ENCODE results near the gene HSPA4. TPM values are rescaled to one million over a fixed set of nuclear protein-coding genes. Genes with fewer than 3 reads are reported as not detected.

The HSPA4 gene
- total and polyA plus RNA-seq, 9 donors: 18.8 to 86.3 (median 61.1) TPM

DNA sequence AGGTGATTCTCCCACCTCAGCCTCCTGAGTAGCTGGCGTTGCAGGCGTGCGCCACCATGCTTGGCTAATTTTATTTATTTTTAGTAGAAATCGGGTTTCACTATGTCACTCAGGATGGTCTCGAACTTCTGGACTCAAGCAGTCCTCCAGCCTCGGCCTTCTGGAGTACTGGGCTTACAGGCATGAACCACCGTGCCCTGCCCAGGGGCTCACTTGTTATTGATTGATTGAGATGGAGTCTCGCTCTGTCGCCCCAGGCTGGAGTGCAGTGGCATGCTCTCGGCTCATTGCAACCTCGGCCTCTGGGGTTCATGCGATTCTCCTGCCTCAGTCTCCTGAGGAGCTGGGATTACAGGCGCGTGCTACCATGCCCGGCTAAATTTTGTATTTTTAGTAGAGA, 1.6 kb downstream of the HSPA4 start:
- H3K4me1 ChIP-seq (ENCODE audit: insufficient read depth): peaks cover 4% of the 10 kb centered on the region
- no peak overlapping the region for H3K4me3 ChIP-seq
- H3K27me3 ChIP-seq: no peaks in the 10 kb centered on the region
- H3K36me3 ChIP-seq: no peaks in the 10 kb centered on the region
- no peak overlapping the region for H3K27ac ChIP-seq
- WGBS, 3 donors: 86 to 92% (median 88%) methylated on average over 15 of the region's 15 CpGs
- no peaks in the 10 kb centered on the region for H3K9me3 ChIP-seq
- TF ChIP-seq, protein P1, sequence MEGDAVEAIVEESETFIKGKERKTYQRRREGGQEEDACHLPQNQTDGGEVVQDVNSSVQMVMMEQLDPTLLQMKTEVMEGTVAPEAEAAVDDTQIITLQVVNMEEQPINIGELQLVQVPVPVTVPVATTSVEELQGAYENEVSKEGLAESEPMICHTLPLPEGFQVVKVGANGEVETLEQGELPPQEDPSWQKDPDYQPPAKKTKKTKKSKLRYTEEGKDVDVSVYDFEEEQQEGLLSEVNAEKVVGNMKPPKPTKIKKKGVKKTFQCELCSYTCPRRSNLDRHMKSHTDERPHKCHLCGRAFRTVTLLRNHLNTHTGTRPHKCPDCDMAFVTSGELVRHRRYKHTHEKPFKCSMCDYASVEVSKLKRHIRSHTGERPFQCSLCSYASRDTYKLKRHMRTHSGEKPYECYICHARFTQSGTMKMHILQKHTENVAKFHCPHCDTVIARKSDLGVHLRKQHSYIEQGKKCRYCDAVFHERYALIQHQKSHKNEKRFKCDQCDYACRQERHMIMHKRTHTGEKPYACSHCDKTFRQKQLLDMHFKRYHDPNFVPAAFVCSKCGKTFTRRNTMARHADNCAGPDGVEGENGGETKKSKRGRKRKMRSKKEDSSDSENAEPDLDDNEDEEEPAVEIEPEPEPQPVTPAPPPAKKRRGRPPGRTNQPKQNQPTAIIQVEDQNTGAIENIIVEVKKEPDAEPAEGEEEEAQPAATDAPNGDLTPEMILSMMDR (IDR thresholded peaks at IDR 0.05): no peak
- TF ChIP-seq EP300 (IDR thresholded peaks at IDR 0.05) (no peak), POLR2A (IDR thresholded peaks at IDR 0.05) (no peak)
- DNase-seq: peak in 2 of 5 donors; percentile 25 to 26
- intact Hi-C loops (cut with DNase I): loop anchor here in 1 of 4 donors (5.0 kb wide), 1 partner anchor 91 kb away; the partner anchor contains the start of gene AFF4

- no peaks in the 10 kb centered on the region for H3K9me3 ChIP-seq
- H3K27ac ChIP-seq: no peak overlapping the region
- H3K27me3 ChIP-seq: no peaks in the 10 kb centered on the region
- peaks cover 3% of the 10 kb centered on the region for H3K4me1 ChIP-seq (ENCODE audit: insufficient read depth)
- TF ChIP-seq EP300 (IDR thresholded peaks at IDR 0.05) (no peak), POLR2A (IDR thresholded peaks at IDR 0.05) (no peak)
- TF ChIP-seq, protein P1 (IDR thresholded peaks at IDR 0.05): no peak
- no peak for DNase-seq
- WGBS, 3 donors: 88 to 90% (median 89%) methylated on average over 7 of the region's 7 CpGs
- H3K4me3 ChIP-seq: no peak overlapping the region
- H3K36me3 ChIP-seq: no peaks in the 10 kb centered on the region
- intact Hi-C loops (cut with DNase I): loop anchor here in 1 of 4 donors (5.0 kb wide), 1 partner anchor 93 kb away; the partner anchor contains the start of gene AFF4
Observed at GRCh38 chr5:133054697-133055471, 3.1 kb downstream of the HSPA4 start.

DNA sequence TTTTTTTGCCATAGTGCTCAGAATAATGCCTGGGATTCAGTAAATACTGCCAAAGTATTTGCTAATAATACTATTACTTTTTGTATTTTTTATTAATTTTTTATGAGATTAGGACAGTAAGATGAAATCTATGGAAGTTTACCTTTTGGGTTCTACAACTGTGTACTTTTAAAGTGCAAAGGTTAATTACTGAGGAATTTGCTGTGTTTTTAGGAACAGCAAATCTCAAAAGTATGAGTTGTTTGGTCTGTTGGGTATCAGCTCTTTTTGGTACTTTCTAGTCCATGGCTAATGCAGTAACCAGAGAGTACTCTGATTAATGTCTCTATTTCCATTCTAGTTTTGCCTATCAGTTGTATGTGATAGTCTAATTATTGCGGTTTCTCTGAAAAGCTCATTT, 5.1 kb downstream of the HSPA4 start:
- WGBS, 3 donors: 63 to 75% (median 75%) methylated on average over 1 of the region's 1 CpG
- Histone ChIP-seq H3K27me3 (no peaks in the 10 kb centered on the region), H3K36me3 (no peaks in the 10 kb centered on the region), H3K4me3 (no peak overlapping the region), H3K9me3 (no peaks in the 10 kb centered on the region), H3K4me1 (ENCODE audit: insufficient read depth) (peaks cover 2% of the 10 kb centered on the region), H3K27ac (no peak overlapping the region)
- DNase-seq: no peak
- TF ChIP-seq, protein P1 (IDR thresholded peaks at IDR 0.05): no peak
- no peak for TF ChIP-seq EP300 (IDR thresholded peaks at IDR 0.05)
- no peak for TF ChIP-seq POLR2A (IDR thresholded peaks at IDR 0.05)
- intact Hi-C loops (cut with DNase I): no loop called here

- Histone ChIP-seq H3K4me1 (ENCODE audit: insufficient read depth) (peaks cover 2% of the 10 kb centered on the region), H3K27ac (no peak overlapping the region), H3K4me3 (no peak overlapping the region), H3K27me3 (no peaks in the 10 kb centered on the region), H3K36me3 (no peaks in the 10 kb centered on the region), H3K9me3 (no peaks in the 10 kb centered on the region)
- no peak for DNase-seq
- 79 to 83% (median 80%) methylated on average over 3 of the region's 3 CpGs for WGBS, 3 donors
- no peak for TF ChIP-seq EP300 (IDR thresholded peaks at IDR 0.05)
- no peak for TF ChIP-seq POLR2A (IDR thresholded peaks at IDR 0.05)
- TF ChIP-seq, protein P1 (IDR thresholded peaks at IDR 0.05): no peak
- intact Hi-C loops (cut with DNase I): no loop called here
Observed at GRCh38 chr5:133059621-133060020, 7.8 kb downstream of the HSPA4 start.

All from ovary (tissue), 9 donors.